ENCODE measurements around the gene KRIT1. TPM values are rescaled to one million over a fixed set of nuclear protein-coding genes. Genes with fewer than 3 reads are reported as not detected.

The KRIT1 gene
- total RNA-seq, 4 donors from 2014 or later, result 48.1 to 57.5 (median 52.4) TPM

DNA sequence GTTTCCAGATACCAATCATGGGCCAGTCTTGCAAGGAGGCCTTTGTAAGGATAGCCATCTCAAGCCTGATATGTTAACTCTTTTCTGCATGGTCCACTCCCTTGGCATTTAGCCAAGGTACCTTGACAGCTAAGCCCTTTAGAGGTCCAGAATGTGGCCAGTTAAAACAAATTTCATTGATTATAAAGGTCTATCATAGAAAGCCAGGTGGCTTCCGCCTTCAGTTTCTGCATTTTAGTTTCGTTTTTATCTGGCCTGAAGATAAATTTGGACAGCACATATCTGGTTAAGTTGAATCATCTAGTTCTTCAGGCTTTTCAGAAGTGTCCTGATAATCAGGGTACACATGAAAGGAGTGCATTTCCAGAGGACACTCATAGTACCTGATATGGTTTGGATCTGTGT lies 30.7 kb upstream of the KRIT1 start:
- Histone ChIP-seq H3K36me3 (no peaks in the 10 kb centered on the region), H3K27me3 (no peaks in the 10 kb centered on the region), H3K4me1 (peaks cover 4 to 8% (median 8%) of the 10 kb centered on the region in 4 donors), H3K27ac (replicated peaks in 1 of 4) (no peak overlapping the region), H3K4me3 (no peak overlapping the region), H3K9me3 (no peaks in the 10 kb centered on the region)
- intact Hi-C loops (cut with DNase I), result no loop called here
- no peak for TF ChIP-seq POLR2A (IDR thresholded peaks at IDR 0.05; ENCODE audit: low read depth)
- no peak for DNase-seq (ENCODE audit: extremely low spot score)
- WGBS, result 94% methylated on average over 2 of the region's 2 CpGs

DNA sequence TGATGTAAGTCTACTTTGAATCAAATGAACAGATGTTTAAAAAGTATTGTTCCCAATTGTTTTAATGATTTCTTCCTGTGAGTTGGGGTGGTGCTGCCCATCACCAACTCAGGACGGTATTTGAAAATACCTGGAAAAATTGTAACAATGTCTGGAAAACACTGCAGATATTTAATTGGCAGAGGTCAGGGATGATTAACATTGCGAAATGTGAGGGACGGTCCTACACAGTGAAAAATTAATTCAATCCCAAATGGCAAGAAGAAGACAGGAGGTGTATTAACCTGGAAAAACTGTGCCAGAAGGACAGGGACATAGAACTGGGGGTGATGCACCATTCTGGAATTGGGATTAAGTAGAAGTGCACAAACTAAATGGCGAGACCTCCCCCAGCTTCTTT lies 29.6 kb upstream of the KRIT1 start:
- Histone ChIP-seq H3K9me3 (no peaks in the 10 kb centered on the region), H3K27me3 (no peaks in the 10 kb centered on the region), H3K27ac (replicated peaks in 1 of 4) (no peak overlapping the region), H3K4me3 (no peak overlapping the region), H3K36me3 (no peaks in the 10 kb centered on the region), H3K4me1 (peaks cover 4 to 8% (median 8%) of the 10 kb centered on the region in 4 donors)
- DNase-seq (ENCODE audit: extremely low spot score), result no peak
- intact Hi-C loops (cut with DNase I), result no loop called here
- 96% methylated on average over 4 of the region's 4 CpGs for WGBS
- TF ChIP-seq EP300 (IDR thresholded peaks at IDR 0.05), result no peak
- TF ChIP-seq, protein P1, sequence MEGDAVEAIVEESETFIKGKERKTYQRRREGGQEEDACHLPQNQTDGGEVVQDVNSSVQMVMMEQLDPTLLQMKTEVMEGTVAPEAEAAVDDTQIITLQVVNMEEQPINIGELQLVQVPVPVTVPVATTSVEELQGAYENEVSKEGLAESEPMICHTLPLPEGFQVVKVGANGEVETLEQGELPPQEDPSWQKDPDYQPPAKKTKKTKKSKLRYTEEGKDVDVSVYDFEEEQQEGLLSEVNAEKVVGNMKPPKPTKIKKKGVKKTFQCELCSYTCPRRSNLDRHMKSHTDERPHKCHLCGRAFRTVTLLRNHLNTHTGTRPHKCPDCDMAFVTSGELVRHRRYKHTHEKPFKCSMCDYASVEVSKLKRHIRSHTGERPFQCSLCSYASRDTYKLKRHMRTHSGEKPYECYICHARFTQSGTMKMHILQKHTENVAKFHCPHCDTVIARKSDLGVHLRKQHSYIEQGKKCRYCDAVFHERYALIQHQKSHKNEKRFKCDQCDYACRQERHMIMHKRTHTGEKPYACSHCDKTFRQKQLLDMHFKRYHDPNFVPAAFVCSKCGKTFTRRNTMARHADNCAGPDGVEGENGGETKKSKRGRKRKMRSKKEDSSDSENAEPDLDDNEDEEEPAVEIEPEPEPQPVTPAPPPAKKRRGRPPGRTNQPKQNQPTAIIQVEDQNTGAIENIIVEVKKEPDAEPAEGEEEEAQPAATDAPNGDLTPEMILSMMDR (IDR thresholded peaks at IDR 0.05), result no peak
- no peak for TF ChIP-seq POLR2AphosphoS5 (IDR thresholded peaks at IDR 0.05)
- no peak for TF ChIP-seq POLR2A (IDR thresholded peaks at IDR 0.05; ENCODE audit: low read depth)

DNA sequence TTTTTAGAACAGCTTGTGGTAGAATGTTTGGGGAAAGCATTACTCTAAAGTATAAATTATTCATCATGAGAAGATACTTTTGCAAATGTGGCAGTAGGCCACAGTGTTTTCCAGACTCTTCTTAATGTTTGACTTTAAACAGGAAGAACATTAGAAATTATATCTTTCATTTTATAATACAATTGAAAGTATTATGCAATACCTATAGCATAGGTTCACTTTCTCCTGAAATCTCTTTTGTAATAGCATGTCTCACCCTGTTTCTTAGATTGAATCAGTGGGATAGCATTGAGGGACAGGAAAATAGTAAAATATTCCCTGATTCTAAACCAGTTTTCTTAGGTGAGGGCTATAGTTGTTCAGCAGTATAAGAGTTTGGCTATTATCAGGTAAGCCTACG lies 23.2 kb upstream of the KRIT1 start:
- Histone ChIP-seq H3K27me3 (no peaks in the 10 kb centered on the region), H3K27ac (replicated peaks in 1 of 4) (no peak overlapping the region), H3K4me1 (peaks cover 0 to 4% (median 0%) of the 10 kb centered on the region in 4 donors), H3K9me3 (no peaks in the 10 kb centered on the region), H3K4me3 (no peak overlapping the region), H3K36me3 (no peaks in the 10 kb centered on the region)
- intact Hi-C loops (cut with DNase I), result no loop called here
- WGBS, result 97% methylated on average over 1 of the region's 1 CpG
- DNase-seq (ENCODE audit: extremely low spot score), result no peak
- TF ChIP-seq POLR2AphosphoS5 (IDR thresholded peaks at IDR 0.05) (no peak), POLR2A (IDR thresholded peaks at IDR 0.05; ENCODE audit: low read depth) (no peak), EP300 (IDR thresholded peaks at IDR 0.05) (no peak)
- TF ChIP-seq, protein P1 (IDR thresholded peaks at IDR 0.05), result no peak

DNA sequence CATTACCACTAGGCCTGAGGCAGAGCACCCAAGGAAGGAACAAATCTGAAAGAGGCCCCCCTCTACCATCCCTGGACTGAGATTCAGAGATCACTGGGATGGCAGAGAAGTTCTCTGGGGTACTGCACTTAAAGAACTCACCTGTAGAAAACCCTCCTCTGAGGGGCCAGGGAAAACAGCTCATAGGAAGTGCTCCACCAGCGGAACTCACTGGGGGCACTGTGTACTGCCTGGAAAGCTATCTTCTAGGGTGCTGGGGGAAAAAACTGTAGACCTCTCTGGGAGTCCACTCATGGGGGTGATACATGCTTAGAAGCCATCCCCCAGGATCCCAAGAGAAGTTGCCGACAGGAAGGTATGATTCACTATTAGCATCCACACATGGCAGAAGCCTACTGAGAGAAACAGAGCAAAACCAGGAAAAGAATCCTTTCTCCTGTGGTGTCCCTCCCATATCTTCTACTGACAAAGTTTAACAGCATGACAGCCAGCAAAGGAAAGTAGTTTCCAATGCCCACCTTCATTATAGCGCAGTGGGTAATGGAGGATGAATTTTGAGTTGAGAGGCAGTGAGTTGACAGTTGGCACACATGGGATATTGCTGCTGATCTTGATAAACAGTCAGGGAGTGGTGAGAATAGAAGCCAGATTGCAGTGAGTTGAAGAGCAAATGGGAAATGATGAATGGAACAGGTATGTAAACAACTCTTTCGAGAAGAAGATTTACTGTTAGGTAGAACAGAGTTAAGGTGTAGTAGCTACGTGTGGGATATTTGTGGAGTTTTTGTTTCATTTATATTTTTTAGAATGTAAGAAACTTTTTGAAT lies 20.9 kb upstream of the KRIT1 start:
- H3K27me3 ChIP-seq, result no peaks in the 10 kb centered on the region
- peaks cover 0 to 4% (median 0%) of the 10 kb centered on the region in 4 donors for H3K4me1 ChIP-seq
- intact Hi-C loops (cut with DNase I), result no loop called here
- H3K36me3 ChIP-seq, result no peaks in the 10 kb centered on the region
- H3K4me3 ChIP-seq, result no peak overlapping the region
- TF ChIP-seq EP300 (IDR thresholded peaks at IDR 0.05) (no peak), POLR2AphosphoS5 (IDR thresholded peaks at IDR 0.05) (no peak), POLR2A (IDR thresholded peaks at IDR 0.05; ENCODE audit: low read depth) (no peak)
- TF ChIP-seq, protein P1 (IDR thresholded peaks at IDR 0.05), result no peak
- no peak overlapping the region for H3K27ac ChIP-seq (replicated peaks in 1 of 4)
- DNase-seq (ENCODE audit: extremely low spot score), result no peak
- no peaks in the 10 kb centered on the region for H3K9me3 ChIP-seq
- 91% methylated on average over 5 of the region's 5 CpGs for WGBS

DNA sequence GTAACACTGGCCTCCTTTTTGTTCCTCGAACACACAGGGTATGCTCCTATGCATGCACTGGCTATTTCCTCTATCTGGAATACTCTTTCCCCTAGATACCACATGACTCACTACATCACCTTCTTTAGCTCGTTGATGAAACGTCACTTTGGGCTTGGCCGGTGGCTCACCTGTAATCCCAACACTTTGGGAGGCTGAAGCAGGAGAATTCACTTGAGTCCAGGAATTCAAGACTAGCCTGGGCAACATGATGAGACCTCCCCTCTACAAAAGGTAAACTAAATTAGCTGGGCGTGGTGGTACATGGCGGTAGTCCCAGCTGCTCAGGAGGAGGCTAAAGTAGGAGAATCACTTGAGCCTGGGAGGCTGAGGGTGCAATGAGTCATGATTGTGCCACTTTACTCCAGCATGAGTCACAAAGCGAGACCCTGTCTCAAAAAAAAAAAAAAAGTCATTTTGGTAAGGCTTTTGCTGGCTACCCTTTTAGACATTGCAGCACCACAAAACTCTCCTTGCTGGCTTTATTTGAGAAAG lies 14.6 kb upstream of the KRIT1 start:
- intact Hi-C loops (cut with DNase I), result no loop called here
- TF ChIP-seq EP300 (IDR thresholded peaks at IDR 0.05) (no peak), POLR2AphosphoS5 (IDR thresholded peaks at IDR 0.05) (no peak)
- Histone ChIP-seq H3K27me3 (no peaks in the 10 kb centered on the region), H3K4me1 (peaks cover 2 to 3% (median 2%) of the 10 kb centered on the region in 4 donors), H3K27ac (replicated peaks in 1 of 4) (no peak overlapping the region), H3K4me3 (no peak overlapping the region), H3K36me3 (no peaks in the 10 kb centered on the region), H3K9me3 (no peaks in the 10 kb centered on the region)
- 87% methylated on average over 7 of the region's 7 CpGs for WGBS
- DNase-seq (ENCODE audit: extremely low spot score), result no peak

All from esophagus muscularis mucosa (tissue), 4 donors.